HG02943 (cell line): ENCODE data around the gene GRIA1.

Experiments used
- ATAC-seq: cut with Tn5 transposase; IDR thresholded peaks from one replicate; pipeline ENCODE4 v1.9.1; 2021; ENCODE audit warnings: mild to moderate bottlenecking, low read depth, moderate library complexity; ENCODE audit not compliant: unreplicated experiment

GRIA1 gene

GRCh38 chr5:153543288-153543687, 52.8 kb downstream of the GRIA1 start:
- ATAC-seq, result no peak

- no peak for ATAC-seq
These were observed 53.5 kb downstream of the GRIA1 start for GRCh38 chr5:153543959-153544470.

GRCh38 chr5:153544706-153545105, 54.2 kb downstream of the GRIA1 start:
- no peak for ATAC-seq

- no peak for ATAC-seq
These were observed 56.1 kb downstream of the GRIA1 start for GRCh38 chr5:153546566-153546965.

GRCh38 chr5:153551537-153552079, 61.1 kb downstream of the GRIA1 start:
- ATAC-seq, result no peak

GRCh38 chr5:153552886-153553285, 62.4 kb downstream of the GRIA1 start:
- ATAC-seq, result no peak

GRCh38 chr5:153555420-153556114, 65.1 kb downstream of the GRIA1 start:
- no peak for ATAC-seq

GRCh38 chr5:153558957-153559356, 68.5 kb downstream of the GRIA1 start:
- ATAC-seq, result no peak

- ATAC-seq, result no peak
These were observed 69.5 kb downstream of the GRIA1 start for GRCh38 chr5:153559926-153560325.

- no peak for ATAC-seq
These were observed 71.7 kb downstream of the GRIA1 start for GRCh38 chr5:153562189-153562588.

- ATAC-seq, result no peak
These were observed 75.4 kb downstream of the GRIA1 start for GRCh38 chr5:153565822-153566221.

GRCh38 chr5:153569036-153569435, 78.6 kb downstream of the GRIA1 start:
- ATAC-seq, result no peak

GRCh38 chr5:153571162-153571561, 80.7 kb downstream of the GRIA1 start:
- no peak for ATAC-seq

- no peak for ATAC-seq
These were observed 82.1 kb downstream of the GRIA1 start for GRCh38 chr5:153572411-153573145.

GRCh38 chr5:153573326-153574033, 83.0 kb downstream of the GRIA1 start:
- ATAC-seq, result no peak

GRCh38 chr5:153584126-153584959, 93.9 kb downstream of the GRIA1 start:
- ATAC-seq, result no peak

- no peak for ATAC-seq
These were observed 94.5 kb downstream of the GRIA1 start for GRCh38 chr5:153584960-153585359.

- no peak for ATAC-seq
These were observed 95.3 kb downstream of the GRIA1 start for GRCh38 chr5:153585622-153586277.

GRCh38 chr5:153592081-153592480, 101.6 kb downstream of the GRIA1 start:
- ATAC-seq, result no peak

- ATAC-seq, result no peak
These were observed 104.3 kb downstream of the GRIA1 start for GRCh38 chr5:153594785-153595184.
